ENCODE results near the gene FAM229B. TPM values are rescaled to one million over a fixed set of nuclear protein-coding genes. Genes with fewer than 3 reads are reported as not detected.
A peak's percentile ranks its signal among the peaks of the same experiment; 100 is the strongest.

Gene FAM229B
- total and polyA plus RNA-seq, 2 donors (not counting 3 experiments of a cell fraction or from before 2014, with no cell fraction given): 9.1 to 10.6 TPM

GRCh38 chr6:112106562-112106961, 19.2 kb downstream of the FAM229B start:
- no peak overlapping the region for H3K27ac ChIP-seq (ENCODE audit: insufficient read depth, low read depth, low read length)
- H3K36me3 ChIP-seq (ENCODE audit: control insufficient read depth in 2 of 2, extremely low read depth in 1 of 2, insufficient read depth in 2 of 2, low read length in 2 of 2): peaks cover 30 to 41% of the 10 kb centered on the region in 2 experiments
- dilution Hi-C loops (cut with MboI; ENCODE audit: extremely low pct_ligation_motif_present, low sequenced_read_pairs): no loop called here
- POLR2A ChIA-PET: no interaction called here
- FAIRE-seq: no peak
- no peak for DNase-seq (ENCODE audit: low read depth, low spot score)
- no TSS peak for BruUV-seq (replicated peaks)
- H3K9me1 ChIP-seq (replicated peaks; ENCODE audit: control insufficient read depth, extremely low read depth, insufficient read depth, low read length): no peaks in the 10 kb centered on the region
- H3K9me3 ChIP-seq (replicated peaks; ENCODE audit: control insufficient read depth, insufficient read depth, low read length): no peaks in the 10 kb centered on the region
- TF ChIP-seq JUN (IDR thresholded peaks at IDR 0.05; ENCODE audit: borderline replicate concordance, insufficient read depth, insufficient read length, low read depth) (no peak), POLR2AphosphoS5 (IDR thresholded peaks at IDR 0.05; ENCODE audit: insufficient read depth, low read depth, low read length) (peak; percentile 13)
- peaks cover 22% of the 10 kb centered on the region for H3K4me1 ChIP-seq (ENCODE audit: control insufficient read depth, extremely low read depth, insufficient read depth, low read length)
- H3K4me3 ChIP-seq (replicated peaks in 1 of 3; ENCODE audit: insufficient read depth in 1 of 3, low read depth in 1 of 3, low read length in 3 of 3): no peak overlapping the region
- H3K79me2 ChIP-seq (ENCODE audit: control insufficient read depth, insufficient read depth, low read length): no peaks in the 10 kb centered on the region
- no peaks in the 10 kb centered on the region for H4K20me1 ChIP-seq (replicated peaks; ENCODE audit: control insufficient read depth, extremely low read depth, insufficient read depth, low read length)
- H3K9ac ChIP-seq (replicated peaks; ENCODE audit: extremely low read depth, insufficient read depth, low read length): no peak overlapping the region
- H3K4me2 ChIP-seq (ENCODE audit: insufficient read depth, low read length): no peak overlapping the region
- no peak overlapping the region for H2AFZ ChIP-seq (ENCODE audit: low read depth, low read length)
- intact Hi-C loops (cut with micrococcal nuclease): no loop called here
- no peaks in the 10 kb centered on the region for H3K27me3 ChIP-seq (ENCODE audit: control insufficient read depth in 2 of 2, insufficient read depth in 2 of 2, low read length in 2 of 2)
- CTCF ChIA-PET: no interaction called here

- ChIA-PET CTCF (no interaction called here), POLR2A (no interaction called here)
- H3K9me1 ChIP-seq (replicated peaks; ENCODE audit: control insufficient read depth, extremely low read depth, insufficient read depth, low read length): no peaks in the 10 kb centered on the region
- TSS peak; percentile 62 for BruUV-seq (replicated peaks)
- no peaks in the 10 kb centered on the region for H3K79me2 ChIP-seq (ENCODE audit: control insufficient read depth, insufficient read depth, low read length)
- TF ChIP-seq CTCF (IDR thresholded peaks at IDR 0.05; ENCODE audit: extremely low read depth in 1 of 2, insufficient read depth in 1 of 2, low read depth in 1 of 2, low read length in 2 of 2) (no peak), GATA2 (IDR thresholded peaks at IDR 0.05; ENCODE audit: insufficient read depth, insufficient read length, low read depth, low read length) (no peak), MYC (IDR thresholded peaks at IDR 0.05; ENCODE audit: low read depth, low read length) (no peak), EZH2 (IDR thresholded peaks at IDR 0.05; ENCODE audit: borderline replicate concordance, low read depth, low read length, severe bottlenecking) (no peak)
- H2AFZ ChIP-seq (ENCODE audit: low read depth, low read length): no peak overlapping the region
- peaks cover 49 to 63% of the 10 kb centered on the region in 2 experiments for H3K36me3 ChIP-seq (ENCODE audit: control insufficient read depth in 2 of 2, extremely low read depth in 1 of 2, insufficient read depth in 2 of 2, low read length in 2 of 2)
- intact Hi-C loops (cut with micrococcal nuclease) (no loop called here), dilution Hi-C loops (cut with MboI; ENCODE audit: extremely low pct_ligation_motif_present, low sequenced_read_pairs) (no loop called here)
- H3K9me3 ChIP-seq (replicated peaks; ENCODE audit: control insufficient read depth, insufficient read depth, low read length): no peaks in the 10 kb centered on the region
- no peaks in the 10 kb centered on the region for H4K20me1 ChIP-seq (replicated peaks; ENCODE audit: control insufficient read depth, extremely low read depth, insufficient read depth, low read length)
- H3K9ac ChIP-seq (replicated peaks; ENCODE audit: extremely low read depth, insufficient read depth, low read length): no peak overlapping the region
- no peak overlapping the region for H3K4me3 ChIP-seq (replicated peaks in 1 of 3; ENCODE audit: insufficient read depth in 1 of 3, low read depth in 1 of 3, low read length in 3 of 3)
- FAIRE-seq (no peak), DNase-seq (ENCODE audit: low read depth, low spot score) (no peak)
- peaks cover under 1% of the 10 kb centered on the region for H3K4me1 ChIP-seq (ENCODE audit: control insufficient read depth, extremely low read depth, insufficient read depth, low read length)
- no peak overlapping the region for H3K4me2 ChIP-seq (ENCODE audit: insufficient read depth, low read length)
- H3K27me3 ChIP-seq (ENCODE audit: control insufficient read depth in 2 of 2, insufficient read depth in 2 of 2, low read length in 2 of 2): no peaks in the 10 kb centered on the region
- H3K27ac ChIP-seq (ENCODE audit: insufficient read depth, low read depth, low read length): no peak overlapping the region
These were observed 21.9 kb downstream of the FAM229B start for GRCh38 chr6:112109262-112109661.
